ENCODE measurements around the gene NOP14. TPM values are rescaled to one million over a fixed set of nuclear protein-coding genes. Genes with fewer than 3 reads are reported as not detected.
"Not testable (repeated sequence)": the region's sequence is repeated elsewhere in the genome, so short reads cannot be mapped to it uniquely, and the experiment has no call there.

The NOP14 gene
- polyA plus RNA-seq, 1 experiment: 11.5 TPM

- no peak overlapping the region for H3K27ac ChIP-seq (ENCODE audit: low read depth, low read length)
- TF ChIP-seq CTCF (IDR thresholded peaks at IDR 0.05; ENCODE audit: low read depth, low read length): no peak
- no peaks in the 10 kb centered on the region for H3K27me3 ChIP-seq (ENCODE audit: control insufficient read depth, insufficient read depth, low read length)
- no peak overlapping the region for H3K4me3 ChIP-seq (ENCODE audit: low read depth, low read length)
- no peaks in the 10 kb centered on the region; the same call in 1 of the 2 replicates for H3K9me3 ChIP-seq (ENCODE audit: control insufficient read depth, insufficient read depth, low read length)
- ChIA-PET POLR2A (no interaction called here), CTCF (interaction anchor here (1.3 kb wide), 1 partner anchor 161 kb away, joined by 4 read pairs; no protein-coding TSS in a partner anchor)
- no peak for DNase-seq (ENCODE audit: low read depth, low spot score)
Measured at GRCh38 chr4:2924286-2924685, 38.9 kb downstream of the NOP14 start.

GRCh38 chr4:2923668-2924173 is 39.5 kb downstream of the NOP14 start:
- CTCF ChIA-PET: interaction anchor here (1.3 kb wide), 1 partner anchor 160 kb away, joined by 4 read pairs; no protein-coding TSS in a partner anchor
- no peak overlapping the region for H3K4me3 ChIP-seq (ENCODE audit: low read depth, low read length)
- POLR2A ChIA-PET: no interaction called here
- no peak overlapping the region for H3K27ac ChIP-seq (ENCODE audit: low read depth, low read length)
- TF ChIP-seq CTCF (IDR thresholded peaks at IDR 0.05; ENCODE audit: low read depth, low read length): no peak
- no peaks in the 10 kb centered on the region for H3K27me3 ChIP-seq (ENCODE audit: control insufficient read depth, insufficient read depth, low read length)
- DNase-seq (ENCODE audit: low read depth, low spot score): no peak
- H3K9me3 ChIP-seq (ENCODE audit: control insufficient read depth, insufficient read depth, low read length): no peaks in the 10 kb centered on the region; the same call in 1 of the 2 replicates

GRCh38 chr4:2923141-2923551 is 40.1 kb downstream of the NOP14 start:
- H3K4me3 ChIP-seq (ENCODE audit: low read depth, low read length): no peak overlapping the region
- no peaks in the 10 kb centered on the region; the same call in 1 of the 2 replicates for H3K9me3 ChIP-seq (ENCODE audit: control insufficient read depth, insufficient read depth, low read length)
- ChIA-PET CTCF (interaction anchor here (1.3 kb wide), 1 partner anchor 159 kb away, joined by 4 read pairs; no protein-coding TSS in a partner anchor), POLR2A (no interaction called here)
- no peak for DNase-seq (ENCODE audit: low read depth, low spot score)
- TF ChIP-seq CTCF (IDR thresholded peaks at IDR 0.05; ENCODE audit: low read depth, low read length): no peak
- H3K27ac ChIP-seq (ENCODE audit: low read depth, low read length): peak overlapping the region; percentile 31
- no peaks in the 10 kb centered on the region for H3K27me3 ChIP-seq (ENCODE audit: control insufficient read depth, insufficient read depth, low read length)

GRCh38 chr4:2922453-2923101 is 40.6 kb downstream of the NOP14 start:
- POLR2A ChIA-PET; DNase-seq (ENCODE audit: low read depth, low spot score); CTCF ChIA-PET; H3K27me3 ChIP-seq (ENCODE audit: control insufficient read depth, insufficient read depth, low read length); H3K9me3 ChIP-seq (ENCODE audit: control insufficient read depth, insufficient read depth, low read length); H3K4me3 ChIP-seq (ENCODE audit: low read depth, low read length): not testable (repeated sequence)
- peak overlapping the region; percentile 31 for H3K27ac ChIP-seq (ENCODE audit: low read depth, low read length)

- H3K4me3 ChIP-seq (ENCODE audit: low read depth, low read length); CTCF ChIA-PET; DNase-seq (ENCODE audit: low read depth, low spot score); H3K9me3 ChIP-seq (ENCODE audit: control insufficient read depth, insufficient read depth, low read length); POLR2A ChIA-PET; H3K27ac ChIP-seq (ENCODE audit: low read depth, low read length); H3K27me3 ChIP-seq (ENCODE audit: control insufficient read depth, insufficient read depth, low read length): not testable (repeated sequence)
Measured at GRCh38 chr4:2918714-2919113, 44.5 kb downstream of the NOP14 start.

GRCh38 chr4:2918300-2918699 is 44.9 kb downstream of the NOP14 start:
- POLR2A ChIA-PET; DNase-seq (ENCODE audit: low read depth, low spot score); H3K27ac ChIP-seq (ENCODE audit: low read depth, low read length); H3K4me3 ChIP-seq (ENCODE audit: low read depth, low read length); H3K27me3 ChIP-seq (ENCODE audit: control insufficient read depth, insufficient read depth, low read length); CTCF ChIA-PET; H3K9me3 ChIP-seq (ENCODE audit: control insufficient read depth, insufficient read depth, low read length): not testable (repeated sequence)

- CTCF ChIA-PET; H3K4me3 ChIP-seq (ENCODE audit: low read depth, low read length); H3K27me3 ChIP-seq (ENCODE audit: control insufficient read depth, insufficient read depth, low read length); DNase-seq (ENCODE audit: low read depth, low spot score); H3K9me3 ChIP-seq (ENCODE audit: control insufficient read depth, insufficient read depth, low read length); H3K27ac ChIP-seq (ENCODE audit: low read depth, low read length): not testable (repeated sequence)
- POLR2A ChIA-PET: interaction anchor here (0.6 kb wide), 1 partner anchor 157 kb away, joined by 4 read pairs; no protein-coding TSS in a partner anchor
Measured at GRCh38 chr4:2916696-2917095, 46.5 kb downstream of the NOP14 start.
